Spleen (tissue), 11 donors: Measurements from ENCODE around the gene SOST. TPM values are rescaled to one million over a fixed set of nuclear protein-coding genes. Genes with fewer than 3 reads are reported as not detected.

Source experiments
- DNase-seq: peaks from one replicate; pipeline ENCODE4 v3.0.0-alpha.2; 2020
- H3K27ac ChIP-seq, 8 donors: fragments of 200-600 bp; sonication (generic) in 7 of 8; 1 replicate in 4 of 8; 2 replicates in 4 of 8; pipeline versions ENCODE4 v1.5.0 to v1.8.0; 2016 to 2021; ENCODE audit warnings: inconsistent platforms in 4 of 8, mild to moderate bottlenecking in 4 of 8, moderate library complexity in 1 of 8
- H3K27me3 ChIP-seq, 7 donors: fragments of 200-600 bp; sonication (generic) in 6 of 7; replicated peaks in 1 of 7; 1 replicate in 4 of 7; 2 replicates in 3 of 7; pipeline versions ENCODE4 v1.5.0 to v1.8.0; 2016 to 2021; ENCODE audit warnings: inconsistent platforms in 3 of 7, mild to moderate bottlenecking in 1 of 7
- H3K36me3 ChIP-seq, 6 donors: fragments of 200-600 bp; sonication (generic) in 5 of 6; 1 replicate in 4 of 6; 2 replicates in 2 of 6; pipeline versions ENCODE4 v1.5.0 to v1.8.0; 2016 to 2021; ENCODE audit warnings: inconsistent platforms in 2 of 6
- H3K4me1 ChIP-seq, 6 donors: fragments of 200-600 bp; sonication (generic) in 5 of 6; 1 replicate in 3 of 6; 2 replicates in 3 of 6; pipeline versions ENCODE4 v1.5.0 to v1.8.0; 2016 to 2021; ENCODE audit warnings: inconsistent platforms in 3 of 6
- H3K4me3 ChIP-seq, 8 donors: fragments of 200-600 bp; sonication (generic) in 7 of 8; 1 replicate in 4 of 8; 2 replicates in 4 of 8; pipeline versions ENCODE4 v1.5.0 to v1.8.0; 2016 to 2021; ENCODE audit warnings: inconsistent platforms in 4 of 8, mild to moderate bottlenecking in 4 of 8, moderate library complexity in 2 of 8
- H3K9me3 ChIP-seq, 8 donors: fragments of 200-600 bp; sonication (generic) in 7 of 8; 1 replicate in 4 of 8; 2 replicates in 4 of 8; pipeline versions ENCODE4 v1.5.0 to v1.8.0; 2016 to 2021; ENCODE audit warnings: inconsistent platforms in 4 of 8
- CTCF ChIP-seq, 11 experiments: fragments of 200-600 bp in 7 of 11; fragments of 450-650 bp in 4 of 11; sonication (generic) in 4 of 11; IDR thresholded peaks in 8 of 11; conservative IDR thresholded peaks in 3 of 11; 1 replicate in 7 of 11; 2 replicates in 4 of 11; pipeline versions ENCODE4 v1.4.0 to v1.8.0; 2016 to 2021; ENCODE audit warnings: antibody characterized with exemption in 11 of 11, inconsistent platforms in 4 of 11, mild to moderate bottlenecking in 1 of 11
- POLR2A ChIP-seq, 3 donors: fragments of 450-650 bp; IDR thresholded peaks; one replicate each; pipeline ENCODE4 v1.5.1; 2017; ENCODE audit warnings: antibody characterized with exemption in 3 of 3, mild to moderate bottlenecking in 1 of 3
- POLR2AphosphoS5 ChIP-seq, 3 donors: sonication (generic); formaldehyde crosslinking; IDR thresholded peaks; one replicate each; pipeline ENCODE4 v1.5.1; 2017; ENCODE audit warnings: antibody characterized with exemption in 3 of 3
- WGBS, 5 donors: extraction: QIAGEN DNeasy Blood & Tissue Kit in 3 of 5; methylation state at CpG; one replicate each; pipeline versions ENCODE4 v1.1.5 to v1.1.7; 2013 to 2018; 5-methylcytosine and 5-hydroxymethylcytosine counted together
- intact Hi-C: fragments of 100-400 bp; cut with DNase I; formaldehyde crosslinking; loops from one replicate; pipeline ENCODE4 v1.15.0; 2023; ENCODE audit warnings: low total_unique reads
- polyA plus RNA-seq, 3 donors: library from polyadenylated mRNA; stranded (reverse); fragments of 200-250 nt; gene quantifications; one replicate each; pipeline ENCODE4 v1.2.1, GENCODE V29; 2013
- total RNA-seq, 7 donors: library from RNA; depleted of rRNA in 3 of 7; stranded (reverse); fragments of >200 nt in 3 of 7; fragmentation: NEBNext Ultra II Directional in 4 of 7; extraction: Animal tissue kit (Norgen Biotek cat#: 25700) in 4 of 7; gene quantifications; one replicate each; pipeline versions ENCODE4 v1.1.0 to v1.2.1, GENCODE V29; 2016 to 2021
- donor health status: healthy with polysubstance abuse.
- donor health status: DM: no; HTN: no; CAD: no; lungs with moderate emphysema.
- donor health status: DM: no; HTN: no; CAD: no.
- donor health status: Bipolar disorder and iron deficiency.
- donor health status: healthy.
- donor health status: DM: no; HTN: no; CAD: no.
- donor health status: DM: yes; HTN: yes; CAD: no.

SOST gene
- total and polyA plus RNA-seq, 10 donors: 0.04 TPM; not detected in 9

GRCh38 chr17:43768382-43768781, 9.8 kb upstream of the SOST start:
- intact Hi-C loops: loop anchor here (10.0 kb wide), 1 partner anchor 194 kb away; no protein-coding TSS in a partner anchor
- Histone ChIP-seq H3K36me3 (peaks cover 0 to 59% (median 37%) of the 10 kb centered on the region in 6 donors), H3K4me3 (no peak overlapping the region), H3K27ac (peak overlapping the region in 6 of 8 donors; percentile 6 to 62 (median 38)), H3K9me3 (no peaks in the 10 kb centered on the region), H3K27me3 (no peaks in the 10 kb centered on the region), H3K4me1 (peaks cover 0 to 74% (median 39%) of the 10 kb centered on the region in 6 donors)
- 17 to 34% (median 20%) methylated on average over 9 of the region's 9 CpGs for WGBS, 5 donors
- DNase-seq: peak; percentile 75
- TF ChIP-seq CTCF (IDR thresholded peaks at IDR 0.05 in 8 of 11, conservative IDR thresholded peaks at IDR 0.05 in 3 of 11) (no peak), POLR2AphosphoS5 (IDR thresholded peaks at IDR 0.05) (peak in 2 of 3 donors; percentile 60 to 63), POLR2A (IDR thresholded peaks at IDR 0.05) (no peak)

- Histone ChIP-seq H3K27ac (peak overlapping the region in 4 of 8 donors; percentile 6 to 62 (median 49)), H3K36me3 (peaks cover 0 to 53% (median 33%) of the 10 kb centered on the region in 6 donors), H3K4me3 (no peak overlapping the region), H3K27me3 (no peaks in the 10 kb centered on the region), H3K4me1 (peaks cover 0 to 67% (median 32%) of the 10 kb centered on the region in 6 donors), H3K9me3 (no peaks in the 10 kb centered on the region)
- intact Hi-C loops: loop anchor here (10.0 kb wide), 1 partner anchor 193 kb away; no protein-coding TSS in a partner anchor
- TF ChIP-seq POLR2AphosphoS5 (IDR thresholded peaks at IDR 0.05) (no peak), CTCF (IDR thresholded peaks at IDR 0.05 in 8 of 11, conservative IDR thresholded peaks at IDR 0.05 in 3 of 11) (no peak), POLR2A (IDR thresholded peaks at IDR 0.05) (no peak)
- 65 to 82% (median 72%) methylated on average over 5 of the region's 5 CpGs for WGBS, 5 donors
- DNase-seq: no peak
Observed at GRCh38 chr17:43767713-43768059, 9.1 kb upstream of the SOST start.

- Histone ChIP-seq H3K4me3 (no peak overlapping the region), H3K27ac (peak overlapping the region in 3 of 8 donors; percentile 48 to 62 (median 50)), H3K27me3 (no peaks in the 10 kb centered on the region), H3K4me1 (peaks cover 0 to 62% (median 29%) of the 10 kb centered on the region in 6 donors), H3K9me3 (no peaks in the 10 kb centered on the region), H3K36me3 (peaks cover 0 to 48% (median 29%) of the 10 kb centered on the region in 6 donors)
- DNase-seq: no peak
- WGBS, 5 donors: 73 to 87% (median 78%) methylated on average over 6 of the region's 6 CpGs
- intact Hi-C loops: loop anchor here (10.0 kb wide), 1 partner anchor 192 kb away; no protein-coding TSS in a partner anchor
- peak in 1 of 3 donors; percentile 18 for TF ChIP-seq POLR2AphosphoS5 (IDR thresholded peaks at IDR 0.05)
- no peak for TF ChIP-seq CTCF (IDR thresholded peaks at IDR 0.05 in 8 of 11, conservative IDR thresholded peaks at IDR 0.05 in 3 of 11)
- no peak for TF ChIP-seq POLR2A (IDR thresholded peaks at IDR 0.05)
Observed at GRCh38 chr17:43767053-43767712, 8.6 kb upstream of the SOST start.

GRCh38 chr17:43766413-43767052, 7.9 kb upstream of the SOST start:
- H3K4me3 ChIP-seq: no peak overlapping the region
- peak overlapping the region in 2 of 8 donors; percentile 2 to 50 for H3K27ac ChIP-seq
- intact Hi-C loops: loop anchor here (10.0 kb wide), 1 partner anchor 192 kb away; no protein-coding TSS in a partner anchor
- DNase-seq: no peak
- no peaks in the 10 kb centered on the region for H3K27me3 ChIP-seq
- H3K4me1 ChIP-seq: peaks cover 0 to 57% (median 29%) of the 10 kb centered on the region in 6 donors
- peaks cover 0 to 41% (median 23%) of the 10 kb centered on the region in 6 donors for H3K36me3 ChIP-seq
- TF ChIP-seq CTCF (IDR thresholded peaks at IDR 0.05 in 8 of 11, conservative IDR thresholded peaks at IDR 0.05 in 3 of 11): peak; percentile 21 to 88 (median 67)
- no peak for TF ChIP-seq POLR2A (IDR thresholded peaks at IDR 0.05)
- peak in 1 of 3 donors; percentile 19 for TF ChIP-seq POLR2AphosphoS5 (IDR thresholded peaks at IDR 0.05)
- H3K9me3 ChIP-seq: no peaks in the 10 kb centered on the region
- WGBS, 5 donors: 49 to 69% (median 51%) methylated on average over 7 of the region's 7 CpGs
